CD4-positive, alpha-beta T cell (primary cell): ENCODE measurements around the gene GRN. TPM values are rescaled to one million over a fixed set of nuclear protein-coding genes. Genes with fewer than 3 reads are reported as not detected.
A peak's percentile ranks its signal among the peaks of the same experiment; 100 is the strongest.

Source experiments
- ATAC-seq: fragments of 200-7000 bp; cut with Tn5 transposase; one replicate; pipeline ENCODE4 v1.10.0; 2022; ENCODE audit warnings: mild to moderate bottlenecking; ENCODE audit not compliant: poor library complexity
- CTCF ChIA-PET: fragments of 350-600 bp; sonication (Branson Sonifier 250); formaldehyde crosslinking; loops from one replicate; lab custom pipeline; 2021; ENCODE audit warnings: antibody characterized with exemption, inconsistent platforms; lab: Charles Lee
- POLR2A ChIA-PET: fragments of 350-600 bp; sonication (Branson Sonifier 250); formaldehyde crosslinking; loops from one replicate; lab custom pipeline; 2021; ENCODE audit warnings: antibody characterized with exemption, inconsistent platforms; lab: Charles Lee
- DNase-seq, 14 experiments: peaks; one replicate each; pipeline ENCODE4 v3.0.0-alpha.2; 2013 to 2020; ENCODE audit warnings: mixed read lengths in 2 of 14
- H3K27ac ChIP-seq, 2 donors: one replicate each; pipeline versions ENCODE4 v1.5.1 to v1.7.0; 2013; ENCODE audit warnings: low read length in 2 of 2, low read depth in 1 of 2, mild to moderate bottlenecking in 1 of 2
- H3K27me3 ChIP-seq, 2 experiments: 1 replicate in 1 of 2; 2 replicates in 1 of 2; pipeline versions ENCODE4 v1.6.1 to v1.7.0; 2013; ENCODE audit warnings: low read length in 2 of 2, control low read depth in 1 of 2, mild to moderate bottlenecking in 1 of 2, moderate library complexity in 1 of 2; ENCODE audit not compliant: insufficient read depth in 2 of 2, control insufficient read depth in 1 of 2
- H3K36me3 ChIP-seq: one replicate; pipeline ENCODE4 v1.6.1; 2013; ENCODE audit warnings: low read length, control low read depth; ENCODE audit not compliant: insufficient read depth
- H3K4me1 ChIP-seq: one replicate; pipeline ENCODE4 v1.6.1; 2013; ENCODE audit warnings: low read length, control low read depth; ENCODE audit not compliant: insufficient read depth
- H3K4me3 ChIP-seq: one replicate; pipeline ENCODE4 v1.5.1; 2013; ENCODE audit warnings: mild to moderate bottlenecking, low read length, moderate library complexity
- H3K9me3 ChIP-seq, 2 experiments: 1 replicate in 1 of 2; 2 replicates in 1 of 2; pipeline versions ENCODE4 v1.6.1 to v1.7.0; 2013; ENCODE audit warnings: low read length in 2 of 2, mild to moderate bottlenecking in 2 of 2, control low read depth in 1 of 2, moderate library complexity in 1 of 2; ENCODE audit not compliant: control insufficient read depth in 1 of 2, insufficient read depth in 1 of 2
- H3K27ac Mint-ChIP-seq: one replicate; pipeline ENCODE4 v1.8.0; 2020; ENCODE audit warnings: mixed read lengths
- H3K27me3 Mint-ChIP-seq: one replicate; pipeline ENCODE4 v1.8.0; 2021; ENCODE audit warnings: mixed read lengths
- H3K36me3 Mint-ChIP-seq: one replicate; pipeline ENCODE4 v1.8.0; 2021; ENCODE audit warnings: low read depth, mixed read lengths
- H3K4me1 Mint-ChIP-seq: one replicate; pipeline ENCODE4 v1.8.0; 2021; ENCODE audit warnings: low read depth, mixed read lengths
- H3K4me3 Mint-ChIP-seq: one replicate; pipeline ENCODE4 v1.8.0; 2020; ENCODE audit warnings: mild to moderate bottlenecking, mixed read lengths
- H3K9me3 Mint-ChIP-seq: one replicate; pipeline ENCODE4 v1.8.0; 2020; ENCODE audit warnings: mixed read lengths
- CTCF ChIP-seq: fragments of 200-600 bp; IDR thresholded peaks from one replicate; pipeline ENCODE4 v1.8.0; 2022; ENCODE audit warnings: antibody characterized with exemption, mild to moderate bottlenecking
- intact Hi-C, 2 experiments: fragments of 100-400 bp; cut with DNase I in 1 of 2; cut with micrococcal nuclease in 1 of 2; formaldehyde crosslinking; loops; one replicate each; pipeline versions ENCODE4 v1.15.1 to v1.9.0; 2023 to 2025; cut with DNase I, micrococcal nuclease
- total RNA-seq, 174 experiments: library from RNA in 2 of 174; stranded (reverse) in 2 of 174; gene quantifications; one replicate each; pipeline ENCODE4 v1.2.3 and lab custom pipeline; 2021 to 2026

Gene GRN
- total RNA-seq, 2 experiments from 2014 or later, result 15.3 to 16.1 TPM

- POLR2A ChIA-PET, result interaction anchor here (2.1 kb wide), 1 partner anchor 12 kb away, joined by 7 read pairs; no protein-coding TSS in a partner anchor
Measured at GRCh38 chr17:44384823-44385286, 39.8 kb downstream of the GRN start.

DNA sequence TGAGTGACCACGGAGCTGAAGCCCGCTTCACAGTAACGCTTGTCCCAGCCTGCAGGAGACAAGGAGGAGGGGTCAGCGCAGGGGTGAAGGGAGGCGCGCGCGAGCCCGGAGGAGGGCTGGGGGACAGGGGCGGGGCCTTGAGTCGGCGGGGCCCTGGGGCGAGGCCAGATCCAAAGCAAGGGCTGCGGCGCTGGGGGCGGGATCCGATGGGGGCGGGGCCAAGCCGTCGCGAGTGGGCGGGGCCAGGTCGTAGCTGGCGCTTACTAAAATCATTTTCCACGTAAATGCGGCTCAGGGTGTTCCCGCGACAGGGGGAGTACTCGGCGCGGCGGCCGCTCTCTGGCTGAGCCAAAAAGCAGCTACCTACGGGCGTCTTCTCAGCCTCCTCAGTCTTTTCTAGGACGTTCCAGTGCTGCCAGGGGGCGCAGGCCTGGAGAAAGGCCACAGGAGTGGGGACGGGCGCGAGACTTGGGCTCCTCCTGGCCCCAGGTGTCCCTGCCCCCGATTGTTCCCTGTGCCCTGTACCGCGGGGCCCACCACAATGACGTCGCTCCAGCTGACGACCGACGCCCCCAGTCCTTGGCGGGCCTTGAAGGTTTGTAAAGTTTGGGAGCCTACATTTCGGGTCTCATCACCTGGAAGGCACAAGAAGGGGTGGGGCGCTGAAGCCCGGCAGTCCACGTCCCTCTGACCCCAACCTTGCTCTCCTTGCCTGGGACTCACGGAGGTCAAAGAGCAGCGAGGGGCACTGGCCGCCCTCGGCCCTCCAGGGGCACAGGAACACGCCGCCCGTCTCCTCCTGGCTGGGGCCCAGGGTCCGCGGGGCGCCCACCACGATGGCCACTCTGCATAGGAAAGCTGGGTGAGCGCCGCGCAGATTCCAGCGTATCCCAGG is 40.4 kb downstream of the GRN start:
- H3K36me3 Mint-ChIP-seq, result no peaks in the 10 kb centered on the region
- no peaks in the 10 kb centered on the region for H3K36me3 ChIP-seq
- peak; percentile 93 for ATAC-seq
- H3K4me1 ChIP-seq, result peaks cover 21% of the 10 kb centered on the region
- H3K27ac Mint-ChIP-seq, result no peak overlapping the region
- DNase-seq, result peak; percentile 69 to 92 (median 81)
- intact Hi-C loops, result no loop called here
- CTCF ChIA-PET, result interaction anchor here (0.6 to 1.4 kb wide), 4 partner anchors 13 to 390 kb away, joined by 3 to 5 read pairs (median 4); partner anchors contain the start of genes FAM171A2 and GPATCH8
- H3K4me3 ChIP-seq, result peak overlapping the region; percentile 66
- TF ChIP-seq CTCF, result no peak
- H3K27me3 ChIP-seq, result peaks cover 9 to 18% of the 10 kb centered on the region in 2 experiments
- H3K27me3 Mint-ChIP-seq, result peaks cover 26% of the 10 kb centered on the region
- no peak overlapping the region for H3K27ac ChIP-seq
- H3K9me3 ChIP-seq, result peaks cover 0 to 6% of the 10 kb centered on the region in 2 experiments
- POLR2A ChIA-PET, result interaction anchor here (2.1 kb wide), 1 partner anchor 11 kb away, joined by 7 read pairs; no protein-coding TSS in a partner anchor
- H3K9me3 Mint-ChIP-seq, result no peaks in the 10 kb centered on the region
- H3K4me3 Mint-ChIP-seq, result peak overlapping the region; percentile 84
- peaks cover 12% of the 10 kb centered on the region for H3K4me1 Mint-ChIP-seq

More at GRCh38 chr17:44384823-44385286, 39.8 kb downstream of the GRN start:
- no peak for TF ChIP-seq CTCF
- Histone ChIP-seq H3K4me1 (peaks cover 21% of the 10 kb centered on the region), H3K27me3 (peaks cover 9 to 18% of the 10 kb centered on the region in 2 experiments), H3K9me3 (peaks cover 0 to 6% of the 10 kb centered on the region in 2 experiments), H3K36me3 (no peaks in the 10 kb centered on the region), H3K4me3 (peak overlapping the region; percentile 66), H3K27ac (no peak overlapping the region)
- peak overlapping the region; percentile 84 for H3K4me3 Mint-ChIP-seq
- H3K9me3 Mint-ChIP-seq, result no peaks in the 10 kb centered on the region
- no peaks in the 10 kb centered on the region for H3K36me3 Mint-ChIP-seq
- peaks cover 12% of the 10 kb centered on the region for H3K4me1 Mint-ChIP-seq
- CTCF ChIA-PET, result interaction anchor here (0.6 to 1.4 kb wide), 4 partner anchors 14 to 391 kb away, joined by 3 to 5 read pairs (median 4); partner anchors contain the start of genes FAM171A2 and GPATCH8
- H3K27me3 Mint-ChIP-seq, result peaks cover 26% of the 10 kb centered on the region
- no peak for DNase-seq
- intact Hi-C loops, result no loop called here
- ATAC-seq, result peak; percentile 3
- H3K27ac Mint-ChIP-seq, result no peak overlapping the region

GRCh38 chr17:44386182-44386525 is 41.1 kb downstream of the GRN start:
- Mint-ChIP-seq H3K27ac (no peak overlapping the region), H3K27me3 (peaks cover 26% of the 10 kb centered on the region), H3K4me3 (peak overlapping the region; percentile 84), H3K4me1 (peaks cover 12% of the 10 kb centered on the region), H3K36me3 (no peaks in the 10 kb centered on the region), H3K9me3 (no peaks in the 10 kb centered on the region)
- TF ChIP-seq CTCF, result no peak
- Histone ChIP-seq H3K4me1 (peaks cover 21% of the 10 kb centered on the region), H3K27me3 (peaks cover 9 to 18% of the 10 kb centered on the region in 2 experiments), H3K27ac (no peak overlapping the region), H3K9me3 (peaks cover 0 to 6% of the 10 kb centered on the region in 2 experiments), H3K4me3 (no peak overlapping the region), H3K36me3 (no peaks in the 10 kb centered on the region)
- CTCF ChIA-PET, result no interaction called here
- POLR2A ChIA-PET, result interaction anchor here (2.1 kb wide), 1 partner anchor 11 kb away, joined by 7 read pairs; no protein-coding TSS in a partner anchor
- DNase-seq, result peak in 1 of 14 experiments; percentile 0
- intact Hi-C loops, result no loop called here
- ATAC-seq, result no peak
